ENCODE results near the gene DNAAF8.

DNA sequence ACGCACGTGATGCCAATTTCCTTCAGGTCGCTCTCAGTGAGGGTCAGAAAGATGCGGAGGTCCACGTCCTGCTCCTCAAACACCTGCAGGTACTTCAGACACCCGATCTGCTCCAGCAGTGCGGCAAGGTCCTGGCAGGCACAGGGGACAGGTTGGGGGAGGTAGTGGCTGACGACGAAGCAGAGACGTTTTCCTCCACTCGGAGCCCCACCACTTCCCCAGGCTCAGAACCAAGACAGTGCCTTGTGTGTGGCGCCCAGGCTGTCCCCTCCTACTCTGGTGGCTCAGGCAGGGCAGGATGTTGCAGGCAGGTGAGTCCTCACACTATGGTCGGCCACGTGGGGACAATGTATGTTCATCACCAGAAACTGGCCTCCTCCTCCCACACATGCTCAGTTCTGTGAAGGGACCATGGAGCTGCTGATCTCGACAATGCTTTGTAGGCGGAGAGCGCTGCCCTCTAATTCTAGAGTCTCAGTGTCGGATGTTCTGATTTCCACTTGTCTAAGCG lies 35.2 kb upstream of the DNAAF8 start:
- no peak for TF ChIP-seq CTCF (IDR thresholded peaks at IDR 0.05)
- TF ChIP-seq EP300 (IDR thresholded peaks at IDR 0.05), result no peak
- TF ChIP-seq POLR2A (IDR thresholded peaks at IDR 0.05; ENCODE audit: low read depth), result no peak

Data from esophagus muscularis mucosa (tissue), 4 donors.